Transverse colon (tissue), 4 donors: ENCODE results near the gene TAAR2. TPM values are rescaled to one million over a fixed set of nuclear protein-coding genes. Genes with fewer than 3 reads are reported as not detected.

Experiments used
- DNase-seq: peaks from one replicate; pipeline ENCODE4 v3.0.0-alpha.2; 2019
- H3K27ac ChIP-seq, 4 donors: fragments of 200-600 bp; sonication (generic); 2 replicates each; pipeline ENCODE4 v1.5.1; 2016 to 2018; ENCODE audit warnings: inconsistent platforms in 4 of 4
- H3K27me3 ChIP-seq: fragments of 200-600 bp; sonication (generic); 2 replicates; pipeline ENCODE4 v1.5.1; 2017; ENCODE audit warnings: inconsistent platforms
- H3K36me3 ChIP-seq, 4 donors: fragments of 200-600 bp; sonication (generic); 2 replicates each; pipeline ENCODE4 v1.5.1; 2017 to 2019; ENCODE audit warnings: inconsistent platforms in 4 of 4
- H3K4me1 ChIP-seq, 4 donors: fragments of 200-600 bp; sonication (generic); 2 replicates each; pipeline ENCODE4 v1.5.1; 2017 to 2020; ENCODE audit warnings: inconsistent platforms in 4 of 4
- H3K4me3 ChIP-seq, 4 donors: fragments of 200-600 bp; sonication (generic); 1 replicate in 1 of 4; 2 replicates in 3 of 4; pipeline versions ENCODE4 v1.5.1 to v1.6.1; 2017 to 2019; ENCODE audit warnings: inconsistent platforms in 4 of 4
- H3K9me3 ChIP-seq, 2 donors: fragments of 200-600 bp; sonication (generic); 2 replicates each; pipeline ENCODE4 v1.5.1; 2017 to 2019; ENCODE audit warnings: inconsistent platforms in 2 of 2
- EP300 ChIP-seq: sonication (generic); formaldehyde crosslinking; IDR thresholded peaks from one replicate; pipeline ENCODE4 v1.6.1; 2017; ENCODE audit warnings: antibody characterized with exemption, low read depth
- POLR2A ChIP-seq: fragments of 450-650 bp; IDR thresholded peaks from one replicate; pipeline ENCODE4 v1.6.1; 2016; ENCODE audit warnings: antibody characterized with exemption, mild to moderate bottlenecking, moderate library complexity
- POLR2AphosphoS5 ChIP-seq, 3 donors: sonication (generic); formaldehyde crosslinking; IDR thresholded peaks; one replicate each; pipeline ENCODE4 v1.6.1; 2016; ENCODE audit warnings: antibody characterized with exemption in 3 of 3
- WGBS, 2 donors: methylation state at CpG; one replicate each; pipeline ENCODE4 v1.1.5; 2018; ENCODE audit warnings: low coverage in 1 of 2; 5-methylcytosine and 5-hydroxymethylcytosine counted together
- in situ Hi-C, 4 donors: fragments of 200-750 bp; cut with MboI; loops; one replicate each; pipeline versions ENCODE4 v1.15.0 to v1.15.1; 2017; ENCODE audit warnings: low sequenced_read_pairs in 3 of 4, low pct_ligation_motif_present in 1 of 4, low pct_unique_long_range_greater_than_20kb in 1 of 4
- intact Hi-C: fragments of 100-400 bp; cut with DNase I; formaldehyde crosslinking; loops from one replicate; pipeline ENCODE4 v1.15.1; 2023; ENCODE audit warnings: low total_unique reads
- total RNA-seq, 4 donors: library from RNA; depleted of rRNA; stranded (reverse); fragments of >200 nt; gene quantifications; one replicate each; pipeline ENCODE4 v1.1.0, GENCODE V29; 2016
- TF ChIP-seq, protein P1 (sequence below), 5 experiments: fragments of 200-600 bp in 3 of 5; fragments of 450-650 bp in 2 of 5; sonication (generic) in 3 of 5; IDR thresholded peaks; 1 replicate in 2 of 5; 2 replicates in 3 of 5; pipeline ENCODE4 v1.5.1; 2016 to 2017; ENCODE audit warnings: antibody characterized with exemption in 5 of 5, inconsistent platforms in 3 of 5, mild to moderate bottlenecking in 2 of 5, moderate library complexity in 1 of 5

The TAAR2 gene
- total RNA-seq, 4 donors from 2014 or later, result not detected

DNA sequence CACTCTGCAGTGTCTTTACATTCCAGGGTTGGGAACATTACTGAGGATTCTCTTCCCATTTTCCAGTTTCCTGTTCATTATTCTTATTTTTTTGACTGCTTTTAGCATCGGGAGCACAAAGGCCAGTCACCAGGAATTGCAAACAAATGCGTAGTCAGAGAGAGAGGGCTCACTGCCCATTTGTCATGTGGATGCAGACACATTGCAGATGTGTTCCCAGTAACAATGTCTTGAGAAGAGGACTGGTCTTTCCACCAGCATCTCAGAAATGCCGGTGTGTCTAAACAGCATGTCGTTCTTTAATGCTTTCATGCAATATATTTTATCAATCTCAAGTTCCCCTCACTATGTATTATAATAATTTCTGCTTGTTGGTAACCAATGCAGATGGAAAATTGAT, 54.9 kb downstream of the TAAR2 start:
- whole genome bisulfite sequencing, 2 donors, result 48 to 58% methylated on average over 4 of the region's 4 CpGs

DNA sequence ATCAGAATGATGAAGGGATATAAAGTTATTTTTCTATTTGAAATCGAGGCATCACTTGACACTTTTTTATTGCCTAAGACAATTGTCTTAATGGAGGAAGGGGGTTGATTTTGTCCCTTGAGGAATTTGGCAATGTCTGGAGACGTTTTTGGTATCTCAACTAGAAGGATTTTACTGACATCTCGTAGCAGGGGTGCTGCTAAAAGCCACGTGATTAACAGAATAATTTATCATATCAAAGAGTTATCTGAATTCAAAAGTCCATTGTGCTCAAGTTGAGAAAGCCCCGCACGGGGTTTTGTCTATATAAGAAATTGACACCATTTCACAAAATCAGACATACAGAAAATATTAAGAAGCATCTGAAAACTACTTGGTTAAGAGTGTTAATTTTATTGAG, 55.5 kb downstream of the TAAR2 start:
- H3K27me3 ChIP-seq, result peaks cover 7% of the 10 kb centered on the region
- no peak for DNase-seq
- H3K4me1 ChIP-seq, result no peaks in the 10 kb centered on the region
- H3K36me3 ChIP-seq, result no peaks in the 10 kb centered on the region
- in situ Hi-C loops, result no loop called here
- 50 to 59% methylated on average over 6 of the region's 6 CpGs for WGBS, 2 donors
- H3K9me3 ChIP-seq, result no peaks in the 10 kb centered on the region
- H3K27ac ChIP-seq, result no peak overlapping the region
- TF ChIP-seq POLR2AphosphoS5 (IDR thresholded peaks at IDR 0.05) (no peak), POLR2A (no peak), EP300 (no peak)
- TF ChIP-seq, protein P1, sequence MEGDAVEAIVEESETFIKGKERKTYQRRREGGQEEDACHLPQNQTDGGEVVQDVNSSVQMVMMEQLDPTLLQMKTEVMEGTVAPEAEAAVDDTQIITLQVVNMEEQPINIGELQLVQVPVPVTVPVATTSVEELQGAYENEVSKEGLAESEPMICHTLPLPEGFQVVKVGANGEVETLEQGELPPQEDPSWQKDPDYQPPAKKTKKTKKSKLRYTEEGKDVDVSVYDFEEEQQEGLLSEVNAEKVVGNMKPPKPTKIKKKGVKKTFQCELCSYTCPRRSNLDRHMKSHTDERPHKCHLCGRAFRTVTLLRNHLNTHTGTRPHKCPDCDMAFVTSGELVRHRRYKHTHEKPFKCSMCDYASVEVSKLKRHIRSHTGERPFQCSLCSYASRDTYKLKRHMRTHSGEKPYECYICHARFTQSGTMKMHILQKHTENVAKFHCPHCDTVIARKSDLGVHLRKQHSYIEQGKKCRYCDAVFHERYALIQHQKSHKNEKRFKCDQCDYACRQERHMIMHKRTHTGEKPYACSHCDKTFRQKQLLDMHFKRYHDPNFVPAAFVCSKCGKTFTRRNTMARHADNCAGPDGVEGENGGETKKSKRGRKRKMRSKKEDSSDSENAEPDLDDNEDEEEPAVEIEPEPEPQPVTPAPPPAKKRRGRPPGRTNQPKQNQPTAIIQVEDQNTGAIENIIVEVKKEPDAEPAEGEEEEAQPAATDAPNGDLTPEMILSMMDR (IDR thresholded peaks at IDR 0.05), result no peak
- H3K4me3 ChIP-seq, result no peak overlapping the region
- intact Hi-C loops, result no loop called here

More for the DNA sequence above, 54.9 kb downstream of the TAAR2 start:
- intact Hi-C loops (no loop called here), in situ Hi-C loops (no loop called here)
- Histone ChIP-seq H3K9me3 (no peaks in the 10 kb centered on the region), H3K27ac (no peak overlapping the region), H3K4me1 (no peaks in the 10 kb centered on the region), H3K4me3 (no peak overlapping the region), H3K27me3 (peaks cover 7% of the 10 kb centered on the region), H3K36me3 (no peaks in the 10 kb centered on the region)
- TF ChIP-seq EP300 (no peak), POLR2A (no peak), POLR2AphosphoS5 (IDR thresholded peaks at IDR 0.05) (no peak)
- TF ChIP-seq, protein P1 (IDR thresholded peaks at IDR 0.05), result no peak
- DNase-seq, result no peak

DNA sequence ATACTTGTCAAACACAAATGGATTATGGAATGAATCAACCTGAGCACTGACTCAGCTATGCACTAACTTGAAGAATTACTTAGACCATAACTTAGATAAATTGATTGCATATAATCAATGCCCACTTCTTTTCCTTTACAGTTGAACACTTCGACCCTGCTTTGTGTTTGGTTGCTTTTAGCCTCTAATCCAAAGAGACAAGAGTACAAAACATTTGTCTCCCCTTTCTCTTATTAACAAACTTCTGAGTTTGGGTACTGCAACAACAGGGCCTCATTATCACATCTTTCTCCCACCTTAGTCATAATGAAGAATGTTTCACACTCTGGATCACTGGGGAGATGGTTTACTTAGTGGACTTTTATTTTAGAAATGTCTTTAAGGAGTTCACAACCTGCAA, 56.5 kb downstream of the TAAR2 start:
- H3K36me3 ChIP-seq, result no peaks in the 10 kb centered on the region
- H3K4me1 ChIP-seq, result no peaks in the 10 kb centered on the region
- peaks cover 8% of the 10 kb centered on the region for H3K27me3 ChIP-seq
- H3K9me3 ChIP-seq, result no peaks in the 10 kb centered on the region
- 62 to 70% methylated on average over 1 of the region's 1 CpG for WGBS, 2 donors
- H3K27ac ChIP-seq, result no peak overlapping the region
- no peak for DNase-seq
- TF ChIP-seq POLR2AphosphoS5 (IDR thresholded peaks at IDR 0.05) (no peak), POLR2A (no peak), EP300 (no peak)
- TF ChIP-seq, protein P1 (IDR thresholded peaks at IDR 0.05), result no peak
- intact Hi-C loops (no loop called here), in situ Hi-C loops (no loop called here)
- H3K4me3 ChIP-seq, result no peak overlapping the region

Other genes starting within 250 kb of the TAAR2 start
- gene MOXD1, start 222.8 kb downstream of the TAAR2 start, total RNA-seq, result 10 to 100 TPM in 1 of 4 donors, 1 to 10 TPM in 2, not detected in 1; 5.5 to 16.3 (median 8.3) TPM
- gene STX7, start 111.2 kb downstream of the TAAR2 start, total RNA-seq, result 10 to 100 TPM in 3 of 4 donors, 1 to 10 TPM in 1; 9.0 to 50.9 (median 40.8) TPM
- not detected for gene TAAR9, start 86.0 kb downstream of the TAAR2 start, total RNA-seq
- gene TAAR8, start 71.6 kb downstream of the TAAR2 start, total RNA-seq, result not detected
- not detected for gene TAAR6, start 54.0 kb downstream of the TAAR2 start, total RNA-seq
- not detected for gene TAAR5, start 34.5 kb downstream of the TAAR2 start, total RNA-seq
- gene TAAR1, start 34.9 kb upstream of the TAAR2 start, total RNA-seq, result not detected
- gene VNN1, start 89.8 kb upstream of the TAAR2 start, total RNA-seq, result 10 to 100 TPM in 1 of 4 donors, 1 to 10 TPM in 1, under 1 TPM in 1, not detected in 1; 0.75 to 39.5 (median 2.1) TPM
- gene VNN2, start 133.6 kb upstream of the TAAR2 start, total RNA-seq, result 1 to 10 TPM; 1.1 to 3.2 (median 2.8) TPM
- gene SLC18B1, start 174.4 kb upstream of the TAAR2 start, total RNA-seq, result 10 to 100 TPM in 2 of 4 donors, 1 to 10 TPM in 2; 1.6 to 16.0 (median 10.3) TPM
- gene RPS12, start 190.3 kb upstream of the TAAR2 start, total RNA-seq, result 1,000 to 10,000 TPM in 2 of 4 donors, 100 to 1,000 TPM in 2; 237 to 1,280 (median 781) TPM